Uterus (tissue), 2 donors: ENCODE results near the gene RSAD2.

Experiments used
- POLR2A ChIP-seq, 2 donors: fragments of 450-650 bp; IDR thresholded peaks; one replicate each; pipeline ENCODE4 v1.6.1; 2016; ENCODE audit warnings: antibody characterized with exemption in 2 of 2, mild to moderate bottlenecking in 1 of 2, moderate library complexity in 1 of 2
- TF ChIP-seq, protein P1 (sequence below), 4 experiments: fragments of 200-600 bp in 2 of 4; fragments of 450-650 bp in 2 of 4; sonication (generic) in 2 of 4; IDR thresholded peaks; one replicate each; pipeline ENCODE4 v1.5.1; 2016 to 2019; ENCODE audit warnings: antibody characterized with exemption in 4 of 4, mild to moderate bottlenecking in 2 of 4, moderate library complexity in 1 of 4

DNA sequence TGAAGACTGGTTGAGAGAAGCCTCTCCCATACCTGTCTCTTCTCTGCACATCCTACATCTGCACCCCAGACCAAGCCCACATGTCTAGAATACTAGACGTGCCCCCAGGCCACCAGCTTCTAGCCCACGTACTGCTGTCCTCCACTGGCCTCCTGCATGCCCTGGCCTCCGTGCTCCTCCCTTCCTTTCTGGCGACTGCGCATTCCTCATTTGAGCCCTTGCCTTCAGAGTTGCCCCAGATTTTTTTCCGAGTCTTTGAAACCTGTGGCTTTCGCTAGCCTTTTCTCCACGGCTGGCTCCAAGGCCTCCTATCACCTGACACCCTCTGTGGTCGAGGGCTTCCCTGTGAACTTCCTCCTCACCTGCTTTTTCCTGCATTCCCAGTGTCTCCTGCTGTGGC, 50.9 kb downstream of the RSAD2 start:
- TF ChIP-seq, protein P1, sequence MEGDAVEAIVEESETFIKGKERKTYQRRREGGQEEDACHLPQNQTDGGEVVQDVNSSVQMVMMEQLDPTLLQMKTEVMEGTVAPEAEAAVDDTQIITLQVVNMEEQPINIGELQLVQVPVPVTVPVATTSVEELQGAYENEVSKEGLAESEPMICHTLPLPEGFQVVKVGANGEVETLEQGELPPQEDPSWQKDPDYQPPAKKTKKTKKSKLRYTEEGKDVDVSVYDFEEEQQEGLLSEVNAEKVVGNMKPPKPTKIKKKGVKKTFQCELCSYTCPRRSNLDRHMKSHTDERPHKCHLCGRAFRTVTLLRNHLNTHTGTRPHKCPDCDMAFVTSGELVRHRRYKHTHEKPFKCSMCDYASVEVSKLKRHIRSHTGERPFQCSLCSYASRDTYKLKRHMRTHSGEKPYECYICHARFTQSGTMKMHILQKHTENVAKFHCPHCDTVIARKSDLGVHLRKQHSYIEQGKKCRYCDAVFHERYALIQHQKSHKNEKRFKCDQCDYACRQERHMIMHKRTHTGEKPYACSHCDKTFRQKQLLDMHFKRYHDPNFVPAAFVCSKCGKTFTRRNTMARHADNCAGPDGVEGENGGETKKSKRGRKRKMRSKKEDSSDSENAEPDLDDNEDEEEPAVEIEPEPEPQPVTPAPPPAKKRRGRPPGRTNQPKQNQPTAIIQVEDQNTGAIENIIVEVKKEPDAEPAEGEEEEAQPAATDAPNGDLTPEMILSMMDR (IDR thresholded peaks at IDR 0.05) = no peak
- TF ChIP-seq POLR2A (IDR thresholded peaks at IDR 0.05) = no peak
